CD4-positive, alpha-beta T cell (primary cell): ENCODE data around the gene PTPRN2. TPM values are rescaled to one million over a fixed set of nuclear protein-coding genes. Genes with fewer than 3 reads are reported as not detected.

Source experiments
- ATAC-seq: fragments of 200-7000 bp; cut with Tn5 transposase; one replicate; pipeline ENCODE4 v1.10.0; 2022; ENCODE audit warnings: mild to moderate bottlenecking; ENCODE audit not compliant: poor library complexity
- CTCF ChIA-PET: fragments of 350-600 bp; sonication (Branson Sonifier 250); formaldehyde crosslinking; loops from one replicate; lab custom pipeline; 2021; ENCODE audit warnings: antibody characterized with exemption, inconsistent platforms; lab: Charles Lee
- POLR2A ChIA-PET: fragments of 350-600 bp; sonication (Branson Sonifier 250); formaldehyde crosslinking; loops from one replicate; lab custom pipeline; 2021; ENCODE audit warnings: antibody characterized with exemption, inconsistent platforms; lab: Charles Lee
- DNase-seq, 14 experiments: peaks; one replicate each; pipeline ENCODE4 v3.0.0-alpha.2; 2013 to 2020; ENCODE audit warnings: mixed read lengths in 2 of 14
- H3K27ac ChIP-seq, 2 donors: one replicate each; pipeline versions ENCODE4 v1.5.1 to v1.7.0; 2013; ENCODE audit warnings: low read length in 2 of 2, low read depth in 1 of 2, mild to moderate bottlenecking in 1 of 2
- H3K27me3 ChIP-seq, 2 experiments: 1 replicate in 1 of 2; 2 replicates in 1 of 2; pipeline versions ENCODE4 v1.6.1 to v1.7.0; 2013; ENCODE audit warnings: low read length in 2 of 2, control low read depth in 1 of 2, mild to moderate bottlenecking in 1 of 2, moderate library complexity in 1 of 2; ENCODE audit not compliant: insufficient read depth in 2 of 2, control insufficient read depth in 1 of 2
- H3K36me3 ChIP-seq: one replicate; pipeline ENCODE4 v1.6.1; 2013; ENCODE audit warnings: low read length, control low read depth; ENCODE audit not compliant: insufficient read depth
- H3K4me1 ChIP-seq: one replicate; pipeline ENCODE4 v1.6.1; 2013; ENCODE audit warnings: low read length, control low read depth; ENCODE audit not compliant: insufficient read depth
- H3K4me3 ChIP-seq: one replicate; pipeline ENCODE4 v1.5.1; 2013; ENCODE audit warnings: mild to moderate bottlenecking, low read length, moderate library complexity
- H3K9me3 ChIP-seq, 2 experiments: 1 replicate in 1 of 2; 2 replicates in 1 of 2; pipeline versions ENCODE4 v1.6.1 to v1.7.0; 2013; ENCODE audit warnings: low read length in 2 of 2, mild to moderate bottlenecking in 2 of 2, control low read depth in 1 of 2, moderate library complexity in 1 of 2; ENCODE audit not compliant: control insufficient read depth in 1 of 2, insufficient read depth in 1 of 2
- H3K27ac Mint-ChIP-seq: one replicate; pipeline ENCODE4 v1.8.0; 2020; ENCODE audit warnings: mixed read lengths
- H3K27me3 Mint-ChIP-seq: one replicate; pipeline ENCODE4 v1.8.0; 2021; ENCODE audit warnings: mixed read lengths
- H3K36me3 Mint-ChIP-seq: one replicate; pipeline ENCODE4 v1.8.0; 2021; ENCODE audit warnings: low read depth, mixed read lengths
- H3K4me1 Mint-ChIP-seq: one replicate; pipeline ENCODE4 v1.8.0; 2021; ENCODE audit warnings: low read depth, mixed read lengths
- H3K4me3 Mint-ChIP-seq: one replicate; pipeline ENCODE4 v1.8.0; 2020; ENCODE audit warnings: mild to moderate bottlenecking, mixed read lengths
- H3K9me3 Mint-ChIP-seq: one replicate; pipeline ENCODE4 v1.8.0; 2020; ENCODE audit warnings: mixed read lengths
- CTCF ChIP-seq: fragments of 200-600 bp; IDR thresholded peaks from one replicate; pipeline ENCODE4 v1.8.0; 2022; ENCODE audit warnings: antibody characterized with exemption, mild to moderate bottlenecking
- intact Hi-C, 2 experiments: fragments of 100-400 bp; cut with DNase I in 1 of 2; cut with micrococcal nuclease in 1 of 2; formaldehyde crosslinking; loops; one replicate each; pipeline versions ENCODE4 v1.15.1 to v1.9.0; 2023 to 2025; cut with DNase I, micrococcal nuclease
- total RNA-seq, 174 experiments: library from RNA in 2 of 174; stranded (reverse) in 2 of 174; gene quantifications; one replicate each; pipeline ENCODE4 v1.2.3 and lab custom pipeline; 2021 to 2026

Gene PTPRN2
- total RNA-seq, 2 experiments from 2014 or later, result 0.34 to 0.44 TPM

- ATAC-seq, result no peak
- no peaks in the 10 kb centered on the region for H3K9me3 Mint-ChIP-seq
- no peak for TF ChIP-seq CTCF
- no peak overlapping the region for H3K4me3 Mint-ChIP-seq
- no peaks in the 10 kb centered on the region for H3K4me1 Mint-ChIP-seq
- ChIA-PET POLR2A (no interaction called here), CTCF (no interaction called here)
- Histone ChIP-seq H3K9me3 (no peaks in the 10 kb centered on the region), H3K36me3 (no peaks in the 10 kb centered on the region), H3K27me3 (peaks cover 0 to 2% of the 10 kb centered on the region in 2 experiments), H3K27ac (no peak overlapping the region), H3K4me3 (no peak overlapping the region), H3K4me1 (no peaks in the 10 kb centered on the region)
- DNase-seq, result no peak
- intact Hi-C loops, result no loop called here
- peaks cover 13% of the 10 kb centered on the region for H3K27me3 Mint-ChIP-seq
- H3K36me3 Mint-ChIP-seq, result no peaks in the 10 kb centered on the region
- no peak overlapping the region for H3K27ac Mint-ChIP-seq
Measured at GRCh38 chr7:157743781-157744525, 843.7 kb downstream of the PTPRN2 start.

- intact Hi-C loops, result no loop called here
- H3K9me3 ChIP-seq, result no peaks in the 10 kb centered on the region
- no peaks in the 10 kb centered on the region for H3K9me3 Mint-ChIP-seq
- H3K27me3 ChIP-seq, result peaks cover 0 to 2% of the 10 kb centered on the region in 2 experiments
- CTCF ChIA-PET, result no interaction called here
- no peaks in the 10 kb centered on the region for H3K4me1 ChIP-seq
- H3K27me3 Mint-ChIP-seq, result peaks cover 18% of the 10 kb centered on the region
- no peaks in the 10 kb centered on the region for H3K36me3 Mint-ChIP-seq
- H3K27ac ChIP-seq, result no peak overlapping the region
- H3K4me1 Mint-ChIP-seq, result no peaks in the 10 kb centered on the region
- DNase-seq, result no peak
- no peak for ATAC-seq
- H3K4me3 Mint-ChIP-seq, result no peak overlapping the region
- TF ChIP-seq CTCF, result no peak
- H3K4me3 ChIP-seq, result no peak overlapping the region
- no peak overlapping the region for H3K27ac Mint-ChIP-seq
- POLR2A ChIA-PET, result no interaction called here
- H3K36me3 ChIP-seq, result no peaks in the 10 kb centered on the region
Measured at GRCh38 chr7:157740251-157740798, 847.3 kb downstream of the PTPRN2 start.

DNA sequence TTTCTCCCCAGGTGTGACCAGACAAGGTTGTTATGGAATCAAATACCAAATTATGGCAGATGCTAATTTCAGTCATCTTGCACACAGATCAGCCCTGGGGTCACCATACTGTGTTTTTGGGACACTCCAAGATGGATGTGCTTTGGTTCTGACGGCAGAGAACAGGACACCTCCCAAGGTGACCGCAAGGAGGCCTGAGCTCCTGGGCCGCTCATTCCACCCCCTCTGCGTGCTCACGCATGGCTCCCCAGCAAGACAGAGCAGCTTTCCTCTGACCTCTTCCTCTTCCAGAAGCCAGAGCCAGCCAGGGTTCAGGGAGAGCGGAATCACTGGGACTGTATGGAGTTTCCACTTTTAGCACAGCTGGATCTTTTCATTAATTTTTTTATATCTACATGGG, 848.0 kb downstream of the PTPRN2 start:
- TF ChIP-seq CTCF, result no peak
- DNase-seq, result no peak
- no peaks in the 10 kb centered on the region for H3K4me1 Mint-ChIP-seq
- ChIA-PET POLR2A (no interaction called here), CTCF (no interaction called here)
- Histone ChIP-seq H3K36me3 (no peaks in the 10 kb centered on the region), H3K4me1 (no peaks in the 10 kb centered on the region), H3K4me3 (no peak overlapping the region), H3K9me3 (peaks cover 0 to 3% of the 10 kb centered on the region in 2 experiments), H3K27ac (no peak overlapping the region), H3K27me3 (peaks cover 0 to 2% of the 10 kb centered on the region in 2 experiments)
- H3K27ac Mint-ChIP-seq, result no peak overlapping the region
- H3K9me3 Mint-ChIP-seq, result no peaks in the 10 kb centered on the region
- H3K27me3 Mint-ChIP-seq, result peaks cover 18% of the 10 kb centered on the region
- no peak overlapping the region for H3K4me3 Mint-ChIP-seq
- intact Hi-C loops, result no loop called here
- H3K36me3 Mint-ChIP-seq, result no peaks in the 10 kb centered on the region
- ATAC-seq, result no peak
